H9 (cell line): ENCODE results near the gene TMEM271. TPM values are rescaled to one million over a fixed set of nuclear protein-coding genes. Genes with fewer than 3 reads are reported as not detected.

Source experiments
- DNase-seq: peaks from one replicate; pipeline ENCODE4 v3.0.0-alpha.2; 2017
- H2AFZ ChIP-seq: one replicate; pipeline ENCODE4 v1.6.1; 2013; ENCODE audit warnings: mild to moderate bottlenecking, low read length, control low read depth, moderate library complexity
- H2AK5ac ChIP-seq: 2 replicates; pipeline ENCODE4 v1.6.1; 2013; ENCODE audit warnings: low read length, control low read depth, mixed read lengths; ENCODE audit not compliant: insufficient read length
- H2BK120ac ChIP-seq: one replicate; pipeline ENCODE4 v1.6.1; 2013; ENCODE audit warnings: low read depth, mild to moderate bottlenecking, low read length, control low read depth, inconsistent platforms; ENCODE audit not compliant: poor library complexity, severe bottlenecking
- H2BK12ac ChIP-seq: 2 replicates; pipeline ENCODE4 v1.6.1; 2013; ENCODE audit warnings: low read length, control low read depth, mixed read lengths, low read depth; ENCODE audit not compliant: insufficient read length
- H2BK15ac ChIP-seq: 2 replicates; pipeline ENCODE4 v1.6.1; 2013; ENCODE audit warnings: low read depth, low read length, control low read depth
- H2BK20ac ChIP-seq: one replicate; pipeline ENCODE4 v1.6.1; 2013; ENCODE audit warnings: low read depth, mild to moderate bottlenecking, low read length, control low read depth, inconsistent platforms; ENCODE audit not compliant: poor library complexity, severe bottlenecking
- H2BK5ac ChIP-seq: 2 replicates; pipeline ENCODE4 v1.6.1; 2013; ENCODE audit warnings: low read length, control low read depth, mixed read lengths; ENCODE audit not compliant: insufficient read length
- H3K14ac ChIP-seq: 2 replicates; pipeline ENCODE4 v1.6.1; 2013; ENCODE audit warnings: low read length, control low read depth; ENCODE audit not compliant: insufficient read depth
- H3K18ac ChIP-seq: 2 replicates; pipeline ENCODE4 v1.6.1; 2013; ENCODE audit warnings: low read depth, mild to moderate bottlenecking, mixed read lengths, low read length, control low read depth; ENCODE audit not compliant: insufficient read length
- H3K23ac ChIP-seq: 2 replicates; pipeline ENCODE4 v1.6.1; 2013; ENCODE audit warnings: low read length, control low read depth, mixed read lengths, low read depth; ENCODE audit not compliant: insufficient read length
- H3K23me2 ChIP-seq: 2 replicates; pipeline ENCODE4 v1.6.1; 2013; ENCODE audit warnings: low read depth, mild to moderate bottlenecking, mixed read lengths, low read length, control low read depth; ENCODE audit not compliant: insufficient read length, poor library complexity, severe bottlenecking
- H3K27ac ChIP-seq: 2 replicates; pipeline ENCODE4 v1.5.1; 2013; ENCODE audit warnings: low read length, control low read depth, mixed read lengths, low read depth; ENCODE audit not compliant: insufficient read length
- H3K27me3 ChIP-seq: 2 replicates; pipeline ENCODE4 v1.6.1; 2013; ENCODE audit warnings: low read length, control low read depth, inconsistent platforms; ENCODE audit not compliant: insufficient read depth
- H3K4ac ChIP-seq: 2 replicates; pipeline ENCODE4 v1.6.1; 2013; ENCODE audit warnings: low read depth, mild to moderate bottlenecking, control low read depth, inconsistent platforms, low read length, moderate library complexity
- H3K4me1 ChIP-seq: 2 replicates; pipeline ENCODE4 v1.6.1; 2013; ENCODE audit warnings: low read length, control low read depth, inconsistent platforms; ENCODE audit not compliant: insufficient read depth
- H3K4me2 ChIP-seq: 2 replicates; pipeline ENCODE4 v1.6.1; 2013; ENCODE audit warnings: low read length, control low read depth, mixed read lengths; ENCODE audit not compliant: insufficient read length, insufficient read depth
- H3K56ac ChIP-seq: 2 replicates; pipeline ENCODE4 v1.6.1; 2013; ENCODE audit warnings: low read depth, mild to moderate bottlenecking, mixed read lengths, low read length, control low read depth; ENCODE audit not compliant: insufficient read length
- H3K79me1 ChIP-seq: 2 replicates; pipeline ENCODE4 v1.6.1; 2013; ENCODE audit warnings: low read depth, mild to moderate bottlenecking, moderate library complexity, low read length, control low read depth, inconsistent platforms; ENCODE audit not compliant: insufficient read depth, poor library complexity, severe bottlenecking
- H3K79me2 ChIP-seq: 2 replicates; pipeline ENCODE4 v1.6.1; 2013; ENCODE audit warnings: low read length, control low read depth, inconsistent platforms; ENCODE audit not compliant: insufficient read depth
- H3K9ac ChIP-seq: 2 replicates; pipeline ENCODE4 v1.6.1; 2013; ENCODE audit warnings: low read length, control low read depth, mixed read lengths; ENCODE audit not compliant: insufficient read length; ENCODE audit errors: extremely low read depth
- H3K9me3 ChIP-seq: one replicate; pipeline ENCODE4 v1.6.1; 2013; ENCODE audit warnings: low read depth, low read length, inconsistent platforms; ENCODE audit not compliant: control insufficient read depth
- H3T11ph ChIP-seq: one replicate; pipeline ENCODE4 v1.6.1; 2013; ENCODE audit warnings: mild to moderate bottlenecking, low read length, control low read depth, inconsistent platforms
- H4K20me1 ChIP-seq: one replicate; pipeline ENCODE4 v1.6.1; 2013; ENCODE audit not compliant: control insufficient read depth, insufficient read length, insufficient read depth
- H4K5ac ChIP-seq: 2 replicates; pipeline ENCODE4 v1.6.1; 2013; ENCODE audit warnings: low read depth, mild to moderate bottlenecking, mixed read lengths, low read length, control low read depth; ENCODE audit not compliant: insufficient read length
- H4K8ac ChIP-seq: replicated peaks from 2 replicates; pipeline ENCODE4 v1.6.1; 2013; ENCODE audit warnings: low read length, control low read depth, mixed read lengths, low read depth; ENCODE audit not compliant: insufficient read length
- H4K91ac ChIP-seq: 2 replicates; pipeline ENCODE4 v1.6.1; 2013; ENCODE audit warnings: low read depth, mild to moderate bottlenecking, moderate library complexity, mixed read lengths, low read length, control low read depth; ENCODE audit not compliant: insufficient read length
- H3K27ac Mint-ChIP-seq, 3 experiments: 2 replicates in 2 of 3; 3 replicates in 1 of 3; pipeline ENCODE4 v1.8.0; 2020 to 2021; ENCODE audit warnings: mixed read lengths in 3 of 3, mild to moderate bottlenecking in 1 of 3, moderate library complexity in 1 of 3
- H3K27me3 Mint-ChIP-seq: 2 replicates; pipeline ENCODE4 v1.8.0; 2021; ENCODE audit warnings: low read depth, mild to moderate bottlenecking, moderate library complexity, mixed read lengths
- H3K36me3 Mint-ChIP-seq, 3 experiments: 2 replicates in 2 of 3; 3 replicates in 1 of 3; pipeline ENCODE4 v1.8.0; 2020 to 2021; ENCODE audit warnings: low read depth in 3 of 3, mixed read lengths in 3 of 3; ENCODE audit not compliant: insufficient read depth in 1 of 3
- H3K4me1 Mint-ChIP-seq, 2 experiments: 2 replicates each; pipeline ENCODE4 v1.8.0; 2020; ENCODE audit warnings: mixed read lengths in 2 of 2
- H3K4me3 Mint-ChIP-seq, 2 experiments: 2 replicates in 1 of 2; 3 replicates in 1 of 2; pipeline ENCODE4 v1.8.0; 2020 to 2021; ENCODE audit warnings: mild to moderate bottlenecking in 2 of 2, mixed read lengths in 2 of 2, moderate library complexity in 1 of 2
- H3K9me3 Mint-ChIP-seq, 2 experiments: 2 replicates in 1 of 2; 3 replicates in 1 of 2; pipeline ENCODE4 v1.8.0; 2020; ENCODE audit warnings: mild to moderate bottlenecking in 2 of 2, mixed read lengths in 2 of 2, moderate library complexity in 1 of 2
- CTCF ChIP-seq: fragments of 200-600 bp; sonication (generic); conservative IDR thresholded peaks from 3 replicates; pipeline ENCODE4 v1.8.0; 2021; ENCODE audit warnings: antibody characterized with exemption, mild to moderate bottlenecking
- WGBS: extraction: QIAGEN DNeasy Blood & Tissue Kit; methylation state at CpG from one replicate; pipeline ENCODE4 v1.1.7; 2013; ENCODE audit warnings: missing lambda C conversion rate, low lambda C conversion rate, mixed read lengths; ENCODE audit not compliant: insufficient read length; ENCODE audit errors: extremely low coverage; 5-methylcytosine and 5-hydroxymethylcytosine counted together
- total RNA-seq: library from RNA; stranded (reverse); gene quantifications from 2 replicates; pipeline ENCODE4 v1.2.1, GENCODE V29; 2021

The TMEM271 gene
- total RNA-seq, 1 experiment from 2014 or later = 0.09 TPM

GRCh38 chr4:612749-613125 is 36.6 kb upstream of the TMEM271 start:
- H3K9me3 ChIP-seq = no peaks in the 10 kb centered on the region
- no peak overlapping the region for H3K18ac ChIP-seq
- no CpG with 5 or more reads among the region's 7 CpGs for WGBS
- no peak overlapping the region for H2AK5ac ChIP-seq
- no peaks in the 10 kb centered on the region; the same call in 1 of the 2 replicates for H3K27me3 ChIP-seq
- Mint-ChIP-seq H3K4me1 (peaks cover 0 to 3% of the 10 kb centered on the region in 2 experiments; a peak in 1 of 4 replicates), H3K36me3 (no peaks in the 10 kb centered on the region), H3K4me3 (no peak overlapping the region), H3K27ac (no peak overlapping the region), H3K27me3 (peaks cover 59% of the 10 kb centered on the region), H3K9me3 (peaks cover 4 to 5% of the 10 kb centered on the region in 2 experiments; a peak in 3 of 5 replicates)
- H2AFZ ChIP-seq = no peak overlapping the region
- no peaks in the 10 kb centered on the region for H3K23me2 ChIP-seq
- H4K91ac ChIP-seq = no peak overlapping the region
- H3K23ac ChIP-seq = no peak overlapping the region
- H3K4ac ChIP-seq = no peak overlapping the region
- H3K79me2 ChIP-seq = no peaks in the 10 kb centered on the region; the same call in 1 of the 2 replicates
- H3K79me1 ChIP-seq = no peaks in the 10 kb centered on the region
- no peak overlapping the region for H2BK5ac ChIP-seq
- H2BK12ac ChIP-seq = no peak overlapping the region
- no peak overlapping the region for H3K27ac ChIP-seq
- H4K20me1 ChIP-seq = no peaks in the 10 kb centered on the region
- no peak overlapping the region for H4K5ac ChIP-seq
- peak overlapping the region; percentile 25; the same call in 1 of the 2 replicates for H3K14ac ChIP-seq
- H4K8ac ChIP-seq = no peak overlapping the region
- no peak overlapping the region for H3T11ph ChIP-seq
- H2BK120ac ChIP-seq = no peak overlapping the region
- H3K56ac ChIP-seq = no peak overlapping the region
- TF ChIP-seq CTCF = no peak
- H2BK20ac ChIP-seq = no peak overlapping the region
- H3K4me1 ChIP-seq = no peaks in the 10 kb centered on the region
- H2BK15ac ChIP-seq = no peak overlapping the region
- no peak overlapping the region for H3K4me2 ChIP-seq
- H3K9ac ChIP-seq = no peak overlapping the region
- DNase-seq = no peak
